IMR-90 (cell line): ENCODE data around the gene GNB5. TPM values are rescaled to one million over a fixed set of nuclear protein-coding genes. Genes with fewer than 3 reads are reported as not detected.

ENCODE experiments used
- ATAC-seq: fragments of 200-7000 bp; cut with Tn5 transposase; 2 replicates; pipeline ENCODE4 v1.9.1; 2020; ENCODE audit warnings: low read depth, mild to moderate bottlenecking, moderate library complexity
- BruUV-seq: library from RNA; stranded (reverse); fragments of 400-500 nt; replicated peaks from 2 replicates; lab custom pipeline; 2021; lab: Mats Ljungman, UMichigan
- CTCF ChIA-PET: fragments of 300-600 bp; formaldehyde crosslinking; extraction: SDS; loops from one replicate; lab custom pipeline; 2021; ENCODE audit warnings: antibody characterized with exemption; lab: Yijun Ruan, JAX
- POLR2A ChIA-PET: fragments of 300-600 bp; sonication (Branson Sonifier 250); formaldehyde crosslinking; loops from one replicate; lab custom pipeline; 2022; ENCODE audit warnings: antibody characterized with exemption; ENCODE audit not compliant: unreplicated experiment; lab: Charles Lee
- DNase-seq: peaks from one replicate; pipeline ENCODE4 v3.0.0; 2013
- H2AFZ ChIP-seq: replicated peaks from 2 replicates; pipeline ENCODE3; 2013; ENCODE audit warnings: low read length, mild to moderate bottlenecking; ENCODE audit not compliant: poor library complexity
- H2AK5ac ChIP-seq: 2 replicates; pipeline ENCODE4 v1.6.1; 2013; ENCODE audit warnings: low read depth, low read length, inconsistent platforms
- H2AK9ac ChIP-seq: replicated peaks from 2 replicates; pipeline ENCODE3; 2013; ENCODE audit warnings: mild to moderate bottlenecking, low read depth, low read length, moderate library complexity; ENCODE audit not compliant: poor library complexity
- H2BK120ac ChIP-seq: 2 replicates; pipeline ENCODE4 v1.6.1; 2013; ENCODE audit warnings: low read depth, low read length, inconsistent platforms
- H2BK15ac ChIP-seq: 3 replicates; pipeline ENCODE4 v1.6.1; 2013; ENCODE audit warnings: low read depth, low read length, inconsistent platforms
- H2BK20ac ChIP-seq: 2 replicates; pipeline ENCODE4 v1.6.1; 2013; ENCODE audit warnings: low read depth, mild to moderate bottlenecking, inconsistent platforms, low read length, moderate library complexity
- H2BK5ac ChIP-seq: 2 replicates; pipeline ENCODE4 v1.6.1; 2013; ENCODE audit warnings: mild to moderate bottlenecking, low read depth, low read length, inconsistent platforms; ENCODE audit not compliant: poor library complexity, severe bottlenecking
- H3K14ac ChIP-seq: replicated peaks from 2 replicates; pipeline ENCODE4 v1.6.1; 2013; ENCODE audit warnings: low read depth, low read length, inconsistent platforms
- H3K18ac ChIP-seq: 2 replicates; pipeline ENCODE4 v1.6.1; 2013; ENCODE audit warnings: low read depth, low read length, control low read depth
- H3K23ac ChIP-seq: 2 replicates; pipeline ENCODE4 v1.6.1; 2013; ENCODE audit warnings: low read depth, low read length, inconsistent platforms
- H3K27ac ChIP-seq: 2 replicates; pipeline ENCODE4 v1.5.1; 2013; ENCODE audit warnings: mild to moderate bottlenecking, control low read depth, low read length; ENCODE audit not compliant: insufficient read depth
- H3K27me3 ChIP-seq: 2 replicates; pipeline ENCODE4 v1.6.1; 2013; ENCODE audit warnings: low read length; ENCODE audit not compliant: control insufficient read depth, insufficient read depth
- H3K36me3 ChIP-seq: 2 replicates; pipeline ENCODE4 v1.6.1; 2013; ENCODE audit warnings: low read length, mixed read lengths; ENCODE audit not compliant: control insufficient read depth, insufficient read depth
- H3K4ac ChIP-seq: 2 replicates; pipeline ENCODE4 v1.6.1; 2013; ENCODE audit warnings: low read depth, low read length, inconsistent platforms
- H3K4me1 ChIP-seq: 2 replicates; pipeline ENCODE4 v1.6.1; 2013; ENCODE audit warnings: low read length, mixed read lengths; ENCODE audit not compliant: control insufficient read depth, insufficient read depth
- H3K4me2 ChIP-seq: 2 replicates; pipeline ENCODE4 v1.6.1; 2013; ENCODE audit warnings: low read depth, mild to moderate bottlenecking, control low read depth, low read length, moderate library complexity
- H3K4me3 ChIP-seq: 2 replicates; pipeline ENCODE4 v1.5.1; 2013; ENCODE audit warnings: low read depth, mild to moderate bottlenecking, control low read depth, low read length, moderate library complexity; ENCODE audit not compliant: insufficient read depth
- H3K56ac ChIP-seq: 2 replicates; pipeline ENCODE4 v1.6.1; 2013; ENCODE audit warnings: low read length, inconsistent platforms; ENCODE audit not compliant: insufficient read depth; ENCODE audit errors: extremely low read depth
- H3K79me1 ChIP-seq, 2 experiments: 2 replicates each; pipeline ENCODE4 v1.6.1; 2013; ENCODE audit warnings: low read length in 2 of 2, inconsistent platforms in 1 of 2, low read depth in 1 of 2
- H3K9ac ChIP-seq: 2 replicates; pipeline ENCODE4 v1.6.1; 2013; ENCODE audit warnings: low read depth, low read length, control low read depth
- H3K9me1 ChIP-seq: 2 replicates; pipeline ENCODE4 v1.6.1; 2013; ENCODE audit warnings: low read length, inconsistent platforms; ENCODE audit not compliant: insufficient read depth
- H3K9me3 ChIP-seq: 2 replicates; pipeline ENCODE4 v1.6.1; 2013; ENCODE audit warnings: low read length; ENCODE audit not compliant: control insufficient read depth, insufficient read depth
- H4K20me1 ChIP-seq: 2 replicates; pipeline ENCODE4 v1.6.1; 2013; ENCODE audit warnings: low read length, inconsistent platforms; ENCODE audit not compliant: insufficient read depth
- H4K5ac ChIP-seq: 2 replicates; pipeline ENCODE4 v1.6.1; 2013; ENCODE audit warnings: mild to moderate bottlenecking, low read depth, low read length, control low read depth
- H4K8ac ChIP-seq, 2 experiments: 2 replicates each; pipeline ENCODE4 v1.6.1; 2013; ENCODE audit warnings: low read depth in 2 of 2, low read length in 2 of 2, control low read depth in 1 of 2, inconsistent platforms in 1 of 2
- H4K91ac ChIP-seq: 2 replicates; pipeline ENCODE4 v1.6.1; 2013; ENCODE audit warnings: low read depth, low read length, inconsistent platforms; ENCODE audit not compliant: insufficient read depth
- BHLHE40 ChIP-seq: fragments of 150-350 bp; IDR thresholded peaks from 2 replicates; pipeline ENCODE4 v1.6.1; 2016; ENCODE audit warnings: mild to moderate bottlenecking, low read depth, low read length
- CTCF ChIP-seq: conservative IDR thresholded peaks from 2 replicates; pipeline ENCODE4 v1.5.1; 2012; ENCODE audit warnings: mild to moderate bottlenecking, low read depth, low read length, improper control_type of control experiment
- FOS ChIP-seq: fragments of 150-350 bp; IDR thresholded peaks from 2 replicates; pipeline ENCODE4 v1.6.1; 2016; ENCODE audit warnings: low read depth, low read length
- MAFK ChIP-seq: IDR thresholded peaks from 2 replicates; pipeline ENCODE4 v1.6.1; 2012; ENCODE audit warnings: low read depth, low read length, improper control_type of control experiment
- MAZ ChIP-seq: IDR thresholded peaks from 2 replicates; pipeline ENCODE4 v1.6.1; 2012; ENCODE audit warnings: low read depth, mild to moderate bottlenecking, low read length, improper control_type of control experiment, moderate library complexity, borderline replicate concordance
- NFE2L2 ChIP-seq: fragments of 150-350 bp; IDR thresholded peaks from 2 replicates; pipeline ENCODE4 v1.6.1; 2016; ENCODE audit warnings: low read depth, mild to moderate bottlenecking, low read length
- POLR2A ChIP-seq: IDR thresholded peaks from 2 replicates; pipeline ENCODE4 v1.6.1; 2012; ENCODE audit warnings: mild to moderate bottlenecking, low read depth, low read length
- RCOR1 ChIP-seq: IDR thresholded peaks from 2 replicates; pipeline ENCODE4 v1.6.1; 2012; ENCODE audit warnings: mild to moderate bottlenecking, low read length, improper control_type of control experiment; ENCODE audit not compliant: insufficient replicate concordance
- RFX5 ChIP-seq: IDR thresholded peaks from 2 replicates; pipeline ENCODE4 v1.8.0; 2012; ENCODE audit warnings: low read depth, mild to moderate bottlenecking, low read length, moderate library complexity
- SMC3 ChIP-seq: fragments of 150-350 bp; IDR thresholded peaks from 2 replicates; pipeline ENCODE4 v1.6.1; 2016; ENCODE audit warnings: low read depth, mild to moderate bottlenecking, antibody characterized with exemption, low read length, moderate library complexity
- USF2 ChIP-seq: fragments of 150-350 bp; IDR thresholded peaks from 2 replicates; pipeline ENCODE4 v1.6.1; 2017; ENCODE audit warnings: mild to moderate bottlenecking, antibody characterized with exemption, low read length, low read depth
- WGBS, 2 experiments: methylation state at CpG; one replicate each; pipeline versions ENCODE4 v1.1.5 to v1.1.7; 2013; ENCODE audit warnings: missing lambda C conversion rate in 2 of 2; ENCODE audit not compliant: insufficient read length in 1 of 2; ENCODE audit errors: extremely low coverage in 2 of 2; 5-methylcytosine and 5-hydroxymethylcytosine counted together
- dilution Hi-C: fragments of 300-500 bp; cut with HindIII; formaldehyde crosslinking; loops from one replicate; pipeline ENCODE4 v1.14.3; 2018; ENCODE audit warnings: low sequenced_read_pairs; ENCODE audit not compliant: unreplicated experiment
- in situ Hi-C: fragments of 300-500 bp; cut with MboI; formaldehyde crosslinking; loops from 3 replicates; pipeline ENCODE4 v1.14.3; 2019; ENCODE audit warnings: low sequenced_read_pairs, inconsistent platforms, mixed read lengths
- intact Hi-C: fragments of 100-400 bp; cut with micrococcal nuclease; formaldehyde crosslinking; loops from 2 replicates; pipeline ENCODE4 v1.10.0; 2022
- polyA plus RNA-seq, 3 experiments: library from polyadenylated mRNA; depleted of rRNA; stranded (reverse); fragments of >200 nt; gene quantifications; 2 replicates each; pipeline ENCODE4 v1.2.3, GENCODE V29; 2012; ENCODE audit warnings: low replicate concordance in 1 of 3
- total RNA-seq: library from RNA; depleted of rRNA; stranded (reverse); fragments of >200 nt; gene quantifications from 2 replicates; pipeline ENCODE4 v1.2.3, GENCODE V29; 2012

GNB5 gene
- total and polyA plus RNA-seq, 2 of the 4 experiments (the other 2 are of a cell fraction): 27.7 to 33.2 TPM

- WGBS, 2 experiments: 95% methylated on average over 9 of the region's 22 CpGs; no CpG with 5 or more reads in 1 of the 2 experiments
- Histone ChIP-seq H2AFZ (peak overlapping the region; percentile 63), H4K8ac (peak overlapping the region; percentile 56 to 83; a peak in 3 of 4 replicates), H2AK5ac (peak overlapping the region; percentile 88), H3K4me1 (peaks cover 16% of the 10 kb centered on the region), H3K36me3 (peaks cover 5% of the 10 kb centered on the region; the same call in 1 of the 2 replicates), H3K9me3 (peaks cover 2% of the 10 kb centered on the region; the same call in 1 of the 2 replicates), H4K91ac (peak overlapping the region; percentile 90), H2BK120ac (peak overlapping the region; percentile 86), H4K5ac (peak overlapping the region; percentile 24), H3K4me3 (no peak overlapping the region), H2BK5ac (peak overlapping the region; percentile 84), H3K27ac (peak overlapping the region; percentile 91), H3K4ac (peak overlapping the region; percentile 78), H3K56ac (peak overlapping the region; percentile 66; the same call in 1 of the 2 replicates), H3K9ac (no peak overlapping the region), H3K79me1 (peaks cover 18 to 47% of the 10 kb centered on the region in 2 experiments; a peak in 3 of 4 replicates), H3K27me3 (no peaks in the 10 kb centered on the region), H3K9me1 (peaks cover 24% of the 10 kb centered on the region), H3K23ac (peak overlapping the region; percentile 34; the same call in 1 of the 2 replicates), H3K14ac (peak overlapping the region; percentile 5), H3K4me2 (peak overlapping the region; percentile 65), H2BK15ac (peak overlapping the region; percentile 89; the same call in 2 of the 3 replicates), H2BK20ac (peak overlapping the region; percentile 63), H2AK9ac (peak overlapping the region; percentile 86), H3K18ac (peak overlapping the region; percentile 31), H4K20me1 (no peaks in the 10 kb centered on the region; the same call in 1 of the 2 replicates)
- TF ChIP-seq SMC3: no peak
- no peak for TF ChIP-seq POLR2A
- no peak for TF ChIP-seq CTCF
- TF ChIP-seq RCOR1: no peak
- TF ChIP-seq NFE2L2: no peak
- no peak for TF ChIP-seq USF2
- TF ChIP-seq BHLHE40: no peak
- TF ChIP-seq MAFK: no peak
- no peak for TF ChIP-seq FOS
- TF ChIP-seq MAZ: no peak
- TF ChIP-seq RFX5: no peak
- BruUV-seq: no TSS peak
- dilution Hi-C loops: no loop called here
- POLR2A ChIA-PET: interaction anchor here (0.6 kb wide), 1 partner anchor 68 kb away, joined by 3 read pairs; no protein-coding TSS in a partner anchor
- intact Hi-C loops: loop anchor here (2.0 kb wide), 1 partner anchor 16 kb away; no protein-coding TSS in a partner anchor
- in situ Hi-C loops: no loop called here
- no peak for DNase-seq
- CTCF ChIA-PET: interaction anchor here (0.8 kb wide), 1 partner anchor 82 kb away, joined by 3 read pairs; no protein-coding TSS in a partner anchor
- ATAC-seq: no peak
These were observed 28.3 kb downstream of the GNB5 start for GRCh38 chr15:52162876-52163275.
